Activated naive CD4-positive, alpha-beta T cell treated with Interleukin-2 at 50 U/mL for 16 hours (primary cell): ENCODE measurements around the gene EAPP.
"Not testable (repeated sequence)": the region's sequence is repeated elsewhere in the genome, so short reads cannot be mapped to it uniquely, and the experiment has no call there.

ENCODE experiments used
- DNase-seq: peaks from one replicate; pipeline ENCODE4 v3.0.0-alpha.2; 2020

The EAPP gene

DNA sequence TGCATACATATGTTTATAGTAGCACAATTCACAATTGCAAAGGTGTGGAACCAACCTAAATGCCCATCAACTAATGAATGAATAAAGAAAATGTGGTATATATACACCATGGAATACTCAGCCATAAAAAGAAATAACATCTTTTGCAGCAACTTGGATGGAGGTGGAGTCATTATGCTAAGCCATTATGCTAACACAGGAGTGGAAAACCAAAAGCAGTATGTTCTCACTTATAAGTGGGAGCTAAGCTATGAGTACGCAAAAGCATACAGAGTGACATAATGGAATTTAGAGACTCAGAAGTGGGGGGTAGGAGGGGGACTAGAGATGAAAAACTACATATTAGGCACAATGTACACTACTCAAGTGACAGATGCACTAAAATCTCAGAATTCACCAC, 61.2 kb downstream of the EAPP start:
- DNase-seq, result no peak

DNA sequence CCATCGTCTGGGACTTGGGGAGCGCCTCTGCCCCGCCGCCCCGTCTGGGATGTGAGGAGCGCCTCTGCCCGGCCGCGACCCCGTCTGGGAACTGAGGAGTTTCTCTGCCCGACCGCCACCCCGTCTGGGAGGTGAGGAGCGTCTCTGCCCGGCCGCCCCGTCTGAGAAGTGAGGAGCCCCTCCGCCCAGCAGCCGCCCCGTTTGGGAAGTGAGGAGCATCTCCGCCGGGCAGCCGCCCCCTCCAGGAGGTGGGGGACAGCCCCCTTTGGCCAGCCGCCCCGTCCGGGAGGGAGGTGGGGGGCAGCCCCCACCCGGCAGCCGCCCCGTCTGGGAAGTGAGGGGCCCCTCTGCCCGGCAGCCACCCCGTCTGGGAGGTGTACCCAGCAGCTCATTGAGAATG, 63.5 kb downstream of the EAPP start:
- DNase-seq, result not testable (repeated sequence)

DNA sequence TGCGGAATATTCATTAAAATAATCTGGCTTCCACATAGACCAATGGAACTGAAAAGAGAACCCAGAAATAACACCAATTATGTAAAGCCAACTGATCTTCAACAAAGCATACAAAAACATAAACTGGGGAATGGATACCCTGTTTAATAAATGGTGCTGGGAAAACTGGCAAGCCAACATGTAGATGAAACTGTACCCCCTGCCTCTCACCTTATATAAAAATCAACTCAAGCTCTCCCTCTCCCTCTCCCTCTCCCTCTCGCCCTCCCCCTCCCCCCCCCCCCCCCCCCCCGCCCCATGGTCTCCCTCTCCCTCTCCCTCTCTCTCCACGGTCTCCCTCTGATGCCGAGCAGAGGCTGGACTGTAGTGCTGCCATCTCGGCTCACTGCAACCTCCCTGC, 64.3 kb downstream of the EAPP start:
- no peak for DNase-seq

DNA sequence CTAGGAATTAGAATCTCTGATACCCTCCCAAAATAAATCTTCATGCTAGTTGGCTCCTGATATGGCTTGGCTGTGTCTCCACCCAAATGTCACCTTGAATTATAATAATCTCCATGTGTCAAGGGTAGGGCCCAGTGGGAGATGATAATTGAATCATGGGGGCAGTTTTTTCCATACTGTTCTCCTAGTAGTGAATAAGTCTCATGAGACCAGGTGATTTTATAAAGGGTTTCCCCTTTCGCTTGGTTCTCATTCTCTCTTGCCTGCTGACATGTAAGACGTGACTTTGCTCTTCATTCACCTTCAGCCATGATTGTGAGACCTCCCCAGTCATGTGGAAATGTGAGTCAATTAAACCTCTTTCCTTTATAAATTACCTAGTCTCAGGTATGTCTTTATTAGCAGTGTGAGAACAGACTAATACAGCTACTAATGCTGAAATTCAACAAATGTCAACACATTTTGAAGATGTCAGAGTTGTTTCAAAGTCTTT, 65.3 kb downstream of the EAPP start:
- no peak for DNase-seq

DNA sequence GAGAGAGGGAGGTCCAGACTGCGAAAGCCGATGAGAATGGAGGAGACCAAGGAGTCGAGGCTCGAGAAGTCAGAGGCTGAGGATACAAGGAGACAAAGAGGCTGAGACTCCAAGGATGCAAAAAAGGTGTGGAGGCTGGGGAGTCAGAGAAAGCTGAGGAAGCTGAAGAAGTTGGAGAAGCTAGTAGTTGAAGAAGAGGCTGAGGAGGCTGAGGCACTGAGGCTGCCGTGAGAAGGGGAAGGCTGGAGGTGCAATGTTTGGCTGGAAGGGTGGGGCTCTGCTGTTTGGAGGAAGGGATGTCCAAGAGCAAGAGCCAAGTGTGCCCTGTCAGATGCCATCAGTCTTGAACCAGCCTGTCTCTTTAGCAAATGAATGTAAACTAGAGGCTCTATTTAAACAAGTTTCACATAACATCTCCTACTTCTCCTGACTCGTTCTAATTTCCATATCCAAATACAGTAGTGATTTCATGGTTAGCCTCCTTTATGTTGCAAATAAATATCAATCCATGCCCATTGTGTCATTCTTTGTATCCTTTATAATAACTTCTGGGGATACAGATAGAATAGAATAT, 66.7 kb downstream of the EAPP start:
- DNase-seq, result no peak

DNA sequence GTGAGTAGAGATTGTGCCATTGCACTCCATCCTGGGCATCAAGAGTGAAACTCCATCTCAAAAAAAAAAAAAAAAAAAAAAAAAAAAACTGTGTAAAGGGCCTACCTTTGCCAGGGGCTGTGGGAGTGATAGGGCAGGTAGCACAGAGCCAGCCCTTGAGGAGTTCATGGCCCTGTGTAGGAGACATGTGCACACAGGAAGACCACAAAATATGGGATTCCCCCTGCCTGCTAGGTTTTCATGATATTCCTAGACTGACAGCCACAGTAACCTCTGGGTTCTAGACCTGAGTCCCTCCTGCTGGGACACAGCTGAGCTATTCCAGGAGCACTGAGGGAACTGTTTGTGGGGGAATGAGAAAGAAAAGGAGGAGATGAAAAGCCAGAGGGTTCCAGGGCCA, 69.2 kb downstream of the EAPP start:
- DNase-seq, result no peak

DNA sequence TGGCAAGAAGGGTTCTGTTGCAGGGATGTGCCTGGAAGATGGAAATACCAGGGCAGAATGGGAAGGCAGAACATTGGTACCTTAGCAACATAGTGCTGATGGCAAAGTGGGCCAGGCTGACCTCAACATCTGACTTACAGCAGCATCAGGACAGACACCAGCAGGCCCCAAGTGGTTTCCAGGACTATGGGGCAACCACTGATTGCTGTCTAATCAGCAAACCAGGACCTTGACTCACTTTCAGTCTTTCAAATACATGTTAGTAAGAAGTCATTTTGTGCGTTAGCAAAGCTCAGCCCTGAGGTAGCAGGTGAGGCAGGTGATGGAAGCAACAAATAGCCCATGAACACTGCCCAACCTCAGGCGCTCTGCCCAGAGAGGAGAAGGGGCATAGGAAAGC, 72.8 kb downstream of the EAPP start:
- DNase-seq, result no peak
